Progenitor cell of endocrine pancreas (in vitro differentiated cells): Measurements from ENCODE around the gene SPATS2. TPM values are rescaled to one million over a fixed set of nuclear protein-coding genes. Genes with fewer than 3 reads are reported as not detected.
A peak's percentile ranks its signal among the peaks of the same experiment; 100 is the strongest.

Source experiments
- DNase-seq: peaks from one replicate; pipeline ENCODE4 v3.0.0; 2021; ENCODE audit warnings: low spot score; ENCODE audit not compliant: unreplicated experiment
- H3K27ac Mint-ChIP-seq: 2 replicates; pipeline ENCODE4 v1.8.0; 2021; ENCODE audit warnings: mild to moderate bottlenecking, moderate library complexity, mixed read lengths
- H3K27me3 Mint-ChIP-seq: 2 replicates; pipeline ENCODE4 v1.8.0; 2021; ENCODE audit warnings: mixed read lengths
- H3K36me3 Mint-ChIP-seq: 2 replicates; pipeline ENCODE4 v1.8.0; 2022; ENCODE audit warnings: mixed read lengths; ENCODE audit not compliant: insufficient read depth
- H3K4me1 Mint-ChIP-seq: 2 replicates; pipeline ENCODE4 v1.8.0; 2021; ENCODE audit warnings: low read depth, mixed read lengths
- H3K4me3 Mint-ChIP-seq: 2 replicates; pipeline ENCODE4 v1.8.0; 2021; ENCODE audit warnings: low read depth, mild to moderate bottlenecking, moderate library complexity, mixed read lengths
- H3K9me3 Mint-ChIP-seq: 2 replicates; pipeline ENCODE4 v1.8.0; 2021; ENCODE audit warnings: low read depth, mixed read lengths
- CTCF ChIP-seq: fragments of 200-600 bp; sonication (generic); IDR thresholded peaks from one replicate; pipeline ENCODE4 v1.5.0; 2021; ENCODE audit warnings: antibody characterized with exemption, mild to moderate bottlenecking; ENCODE audit not compliant: unreplicated experiment
- total RNA-seq: library from RNA; stranded (reverse); gene quantifications from 2 replicates; pipeline ENCODE4 v1.2.1, GENCODE V29; 2021

Gene SPATS2
- total RNA-seq, 1 donor from 2014 or later, result 84.4 TPM

- H3K9me3 Mint-ChIP-seq, result no peaks in the 10 kb centered on the region
- no peak overlapping the region for H3K4me3 Mint-ChIP-seq
- no peak for TF ChIP-seq CTCF
- H3K4me1 Mint-ChIP-seq, result peaks cover 19% of the 10 kb centered on the region
- H3K27me3 Mint-ChIP-seq, result no peaks in the 10 kb centered on the region
- no peak for DNase-seq
- peak overlapping the region; percentile 57 for H3K27ac Mint-ChIP-seq
- H3K36me3 Mint-ChIP-seq, result peaks cover 26% of the 10 kb centered on the region
Measured at GRCh38 chr12:49496417-49497360, 129.4 kb downstream of the SPATS2 start.

GRCh38 chr12:49501895-49502294, 134.6 kb downstream of the SPATS2 start:
- Mint-ChIP-seq H3K4me1 (peaks cover 15% of the 10 kb centered on the region), H3K4me3 (no peak overlapping the region), H3K27ac (peak overlapping the region; percentile 49), H3K36me3 (peaks cover 33% of the 10 kb centered on the region), H3K9me3 (no peaks in the 10 kb centered on the region), H3K27me3 (no peaks in the 10 kb centered on the region)
- no peak for TF ChIP-seq CTCF
- DNase-seq, result no peak

- Mint-ChIP-seq H3K27me3 (no peaks in the 10 kb centered on the region), H3K4me1 (peaks cover 10% of the 10 kb centered on the region), H3K4me3 (no peak overlapping the region), H3K27ac (peak overlapping the region; percentile 54), H3K36me3 (peaks cover 35% of the 10 kb centered on the region), H3K9me3 (no peaks in the 10 kb centered on the region)
- DNase-seq, result no peak
- TF ChIP-seq CTCF, result no peak
Measured at GRCh38 chr12:49502590-49502989, 135.3 kb downstream of the SPATS2 start.

GRCh38 chr12:49503674-49504180, 136.5 kb downstream of the SPATS2 start:
- Mint-ChIP-seq H3K4me1 (peaks cover 8% of the 10 kb centered on the region), H3K27me3 (no peaks in the 10 kb centered on the region), H3K9me3 (no peaks in the 10 kb centered on the region), H3K36me3 (peaks cover 34% of the 10 kb centered on the region), H3K27ac (peak overlapping the region; percentile 88), H3K4me3 (no peak overlapping the region)
- DNase-seq, result no peak
- no peak for TF ChIP-seq CTCF

- DNase-seq, result no peak
- H3K4me3 Mint-ChIP-seq, result no peak overlapping the region
- no peaks in the 10 kb centered on the region for H3K9me3 Mint-ChIP-seq
- no peak overlapping the region for H3K27ac Mint-ChIP-seq
- H3K4me1 Mint-ChIP-seq, result peaks cover 8% of the 10 kb centered on the region
- no peaks in the 10 kb centered on the region for H3K27me3 Mint-ChIP-seq
- peaks cover 27% of the 10 kb centered on the region for H3K36me3 Mint-ChIP-seq
- no peak for TF ChIP-seq CTCF
Measured at GRCh38 chr12:49505672-49506071, 138.4 kb downstream of the SPATS2 start.
